GM21515 (cell line): Measurements from ENCODE around the gene HMX2.

Experiments
- ATAC-seq: cut with Tn5 transposase; IDR thresholded peaks from one replicate; pipeline ENCODE4 v1.9.1; 2021; ENCODE audit not compliant: unreplicated experiment

The HMX2 gene

GRCh38 chr10:123136806-123137642 lies 10.9 kb upstream of the HMX2 start:
- ATAC-seq = no peak

GRCh38 chr10:123139165-123139520 lies 8.8 kb upstream of the HMX2 start:
- no peak for ATAC-seq

GRCh38 chr10:123139521-123140163 lies 8.3 kb upstream of the HMX2 start:
- ATAC-seq = no peak

GRCh38 chr10:123140164-123140982 lies 7.6 kb upstream of the HMX2 start:
- ATAC-seq = no peak

- no peak for ATAC-seq
These were observed 6.9 kb upstream of the HMX2 start for GRCh38 chr10:123140983-123141390.

- no peak for ATAC-seq
These were observed 5.9 kb upstream of the HMX2 start for GRCh38 chr10:123141791-123142700.

GRCh38 chr10:123142701-123143161 lies 5.2 kb upstream of the HMX2 start:
- no peak for ATAC-seq

GRCh38 chr10:123143162-123143824 lies 4.6 kb upstream of the HMX2 start:
- ATAC-seq = no peak

GRCh38 chr10:123143825-123144168 lies 4.1 kb upstream of the HMX2 start:
- ATAC-seq = no peak

GRCh38 chr10:123144697-123145541 lies 3.0 kb upstream of the HMX2 start:
- no peak for ATAC-seq

- no peak for ATAC-seq
These were observed 2.4 kb upstream of the HMX2 start for GRCh38 chr10:123145542-123146012.

GRCh38 chr10:123146013-123146893 lies 1.7 kb upstream of the HMX2 start:
- ATAC-seq = no peak

GRCh38 chr10:123146894-123147634 lies 872 bp upstream of the HMX2 start:
- ATAC-seq = no peak

GRCh38 chr10:123148414-123149161 lies 652 bp downstream of the HMX2 start:
- no peak for ATAC-seq

GRCh38 chr10:123149162-123149567 lies 1.2 kb downstream of the HMX2 start:
- ATAC-seq = no peak

GRCh38 chr10:123149568-123150270 lies 1.8 kb downstream of the HMX2 start:
- no peak for ATAC-seq
